Stromal cell of bone marrow (primary cell): Measurements from ENCODE around the gene CHD5.

Experiments used
- DNase-seq: peaks from one replicate; pipeline ENCODE4 v3.0.0-alpha.2; 2012; ENCODE audit warnings: low read depth

CHD5 gene

GRCh38 chr1:6174621-6175410 lies 5.3 kb downstream of the CHD5 start:
- DNase-seq = no peak

- DNase-seq = no peak
These were observed 7.6 kb downstream of the CHD5 start for GRCh38 chr1:6172549-6172948.

GRCh38 chr1:6171548-6172124 lies 8.5 kb downstream of the CHD5 start:
- no peak for DNase-seq

GRCh38 chr1:6170742-6171201 lies 9.3 kb downstream of the CHD5 start:
- no peak for DNase-seq

GRCh38 chr1:6170116-6170741 lies 9.9 kb downstream of the CHD5 start:
- no peak for DNase-seq

GRCh38 chr1:6168947-6169586 lies 11.1 kb downstream of the CHD5 start:
- no peak for DNase-seq

GRCh38 chr1:6167391-6168303 lies 12.5 kb downstream of the CHD5 start:
- no peak for DNase-seq

- DNase-seq = no peak
These were observed 13.3 kb downstream of the CHD5 start for GRCh38 chr1:6166655-6167390.

GRCh38 chr1:6166221-6166620 lies 13.9 kb downstream of the CHD5 start:
- DNase-seq = no peak

GRCh38 chr1:6165441-6165985 lies 14.6 kb downstream of the CHD5 start:
- DNase-seq = no peak

GRCh38 chr1:6165027-6165426 lies 15.1 kb downstream of the CHD5 start:
- no peak for DNase-seq

- DNase-seq = no peak
These were observed 16.0 kb downstream of the CHD5 start for GRCh38 chr1:6163973-6164617.

- DNase-seq = no peak
These were observed 16.7 kb downstream of the CHD5 start for GRCh38 chr1:6163191-6163972.

- DNase-seq = no peak
These were observed 17.3 kb downstream of the CHD5 start for GRCh38 chr1:6162773-6163172.

GRCh38 chr1:6162341-6162740 lies 17.8 kb downstream of the CHD5 start:
- no peak for DNase-seq

- DNase-seq = no peak
These were observed 21.9 kb downstream of the CHD5 start for GRCh38 chr1:6158181-6158580.

GRCh38 chr1:6157528-6158174 lies 22.5 kb downstream of the CHD5 start:
- no peak for DNase-seq

GRCh38 chr1:6157132-6157527 lies 23.0 kb downstream of the CHD5 start:
- DNase-seq = no peak
